A549 treated with GW870086 at 1 μM for 4 hours (cell line): ENCODE data around the gene GOLGA6L10. TPM values are rescaled to one million over a fixed set of nuclear protein-coding genes. Genes with fewer than 3 reads are reported as not detected.

ENCODE experiments used
- total RNA-seq: library from RNA; stranded (reverse); fragments of 200-300 nt; extraction: Qiagen RNA extraction; gene quantifications from 5 replicates; pipeline ENCODE4 v1.2.3, GENCODE V29; 2022; ENCODE audit warnings: low read depth

GOLGA6L10 gene
- total RNA-seq, result 0.33 to 0.56 TPM (median 0.50 TPM) in 5 replicates

DNA sequence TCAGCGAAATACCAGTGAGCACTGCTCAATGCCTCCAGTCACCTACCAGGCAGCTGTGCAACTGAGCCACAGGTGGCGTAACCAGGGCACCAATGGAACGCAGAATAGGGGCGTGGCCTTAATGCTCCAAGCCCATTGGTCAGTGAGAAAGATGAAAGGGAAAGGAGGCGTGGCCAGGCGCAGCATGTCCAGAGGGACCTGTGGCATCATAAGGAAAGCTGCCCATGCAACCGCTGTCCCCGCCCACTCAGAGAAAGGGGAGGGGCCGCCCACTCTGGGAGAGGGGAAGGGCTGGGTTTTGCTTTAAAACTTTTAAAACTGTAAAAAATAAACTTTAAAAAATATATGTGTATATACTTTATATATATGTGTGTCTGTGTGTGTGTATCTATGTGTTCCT lies at the start of gene GOLGA6L10:
TSS of gene GOLGA6L10 (minus strand) at position 101 of the 400 bp plus-strand sequence. CDS start at position 1, 100 bp downstream.

Other genes with a start within 250 kb of the GOLGA6L10 start
- gene EFL1, start 86.7 kb downstream of the GOLGA6L10 start, total RNA-seq, result 20.4 to 32.2 TPM (median 23.2 TPM) in 5 replicates
- 1.3 to 2.8 TPM (median 2.1 TPM) in 5 replicates for gene SAXO2, start 86.7 kb downstream of the GOLGA6L10 start, total RNA-seq
- 1.5 to 2.9 TPM (median 2.6 TPM) in 5 replicates for gene GOLGA6L9, start 80.3 kb upstream of the GOLGA6L10 start, total RNA-seq
- gene RPS17, start 191.0 kb upstream of the GOLGA6L10 start, total RNA-seq, result 3,849 to 4,455 TPM (median 3,970 TPM) in 5 replicates